Stimulated activated CD4-positive, alpha-beta T cell treated with anti-CD3 and anti-CD28 coated beads, Interleukin-2, amount 100 ng/mL, for 24 hours (primary cell): ENCODE data around the gene ABCE1.
"Not testable (repeated sequence)": the region's sequence is repeated elsewhere in the genome, so short reads cannot be mapped to it uniquely, and the experiment has no call there.

Source experiments
- DNase-seq, 2 donors: peaks; one replicate each; pipeline ENCODE4 v3.0.0-alpha.2; 2020

The ABCE1 gene

DNA sequence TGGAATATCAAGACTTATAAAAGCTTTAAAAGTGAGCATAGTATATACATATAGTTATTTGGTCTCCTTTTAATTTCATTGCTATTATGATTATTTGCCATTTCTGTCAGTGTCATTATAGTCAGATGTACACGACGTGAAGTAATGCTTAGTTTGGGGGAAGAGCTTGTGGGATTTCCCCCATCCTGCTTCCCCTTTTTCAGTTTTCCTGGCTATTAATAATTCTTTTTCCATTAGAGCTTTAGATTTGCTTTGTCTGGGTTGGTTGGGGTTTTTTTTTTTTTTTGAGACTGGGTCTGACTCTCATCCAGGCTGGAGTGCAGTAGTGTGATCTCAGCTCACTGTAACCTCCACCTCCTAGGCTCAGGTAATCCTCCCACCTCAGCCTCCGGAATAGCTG is 5.4 kb downstream of the ABCE1 start:
- no peak for DNase-seq

DNA sequence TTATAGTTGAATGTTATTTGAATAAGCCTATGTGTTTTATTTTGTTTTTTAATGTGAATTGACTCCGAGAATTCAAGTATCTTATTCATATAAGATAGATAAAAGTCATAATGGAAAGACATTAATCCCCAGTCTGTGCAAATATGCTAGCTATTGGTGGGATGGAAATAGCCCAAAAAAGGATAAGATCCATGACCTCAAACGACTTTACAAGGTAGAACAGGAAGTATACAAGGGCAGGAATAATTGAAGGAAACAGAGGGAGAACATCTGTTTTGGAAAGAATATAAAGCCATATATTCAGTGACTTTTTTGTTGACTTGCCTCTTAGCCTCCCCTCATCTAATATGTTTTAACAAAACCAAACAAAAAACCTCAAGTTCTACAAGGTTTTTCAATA is 9.0 kb downstream of the ABCE1 start:
- DNase-seq = no peak

DNA sequence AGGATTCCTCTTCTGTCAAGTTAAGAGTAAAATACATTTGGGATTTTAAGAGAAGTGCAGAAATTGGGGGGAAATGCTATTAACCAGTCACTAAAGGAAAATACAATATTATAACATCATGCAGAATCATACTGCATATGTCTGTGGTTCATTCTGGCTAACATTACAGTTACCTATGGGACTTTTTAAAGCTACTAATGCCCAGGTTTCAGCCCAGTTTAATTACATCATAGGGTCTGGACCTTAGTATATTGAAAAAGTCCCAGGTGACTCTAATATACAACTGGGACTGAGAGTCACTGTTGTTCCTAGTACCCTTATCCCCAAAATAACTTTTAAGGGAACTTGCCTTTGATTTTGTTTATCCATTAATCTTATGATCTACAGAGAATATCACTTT is 10.0 kb downstream of the ABCE1 start:
- no peak for DNase-seq

DNA sequence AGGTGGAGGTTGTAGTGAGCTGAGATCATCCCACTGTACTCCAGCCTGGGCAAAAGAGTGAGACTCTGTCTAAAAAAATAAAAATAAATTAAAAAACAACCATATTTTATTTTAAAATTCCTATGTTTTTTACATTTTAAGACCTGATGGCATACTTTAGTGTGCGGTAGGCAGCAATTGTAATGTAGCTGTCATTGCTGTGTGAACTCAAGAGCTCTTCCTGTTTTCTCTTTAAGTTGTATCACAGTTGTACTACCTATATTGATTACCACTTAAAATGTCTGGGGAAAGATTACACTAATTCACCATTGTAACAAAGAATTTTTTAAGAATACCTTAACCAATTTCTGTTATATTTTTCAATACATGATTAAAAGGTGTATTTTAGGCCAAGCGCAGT is 27.3 kb downstream of the ABCE1 start:
- no peak for DNase-seq

DNA sequence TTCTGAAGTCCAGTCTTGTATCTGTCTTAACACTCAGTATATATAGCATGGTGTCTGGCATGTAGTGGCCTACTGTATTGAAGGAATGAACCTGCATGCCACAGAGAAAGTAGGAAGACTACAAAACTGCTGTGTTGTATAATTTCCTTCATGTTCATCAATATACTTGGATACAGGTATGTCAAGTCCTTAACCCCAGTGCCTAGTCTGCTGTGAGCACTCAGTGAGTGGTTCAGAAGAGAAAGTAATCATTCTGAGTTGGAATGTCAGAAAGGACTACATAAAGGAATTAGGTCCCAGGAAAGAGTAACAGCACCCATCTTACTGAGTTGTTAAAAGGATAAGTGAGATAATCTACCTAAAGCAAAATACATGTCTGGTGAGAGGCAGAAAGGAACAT is 32.0 kb downstream of the ABCE1 start:
- DNase-seq = no peak

- DNase-seq = no peak
These were observed 32.8 kb downstream of the ABCE1 start for GRCh38 chr4:145130788-145131399.

DNA sequence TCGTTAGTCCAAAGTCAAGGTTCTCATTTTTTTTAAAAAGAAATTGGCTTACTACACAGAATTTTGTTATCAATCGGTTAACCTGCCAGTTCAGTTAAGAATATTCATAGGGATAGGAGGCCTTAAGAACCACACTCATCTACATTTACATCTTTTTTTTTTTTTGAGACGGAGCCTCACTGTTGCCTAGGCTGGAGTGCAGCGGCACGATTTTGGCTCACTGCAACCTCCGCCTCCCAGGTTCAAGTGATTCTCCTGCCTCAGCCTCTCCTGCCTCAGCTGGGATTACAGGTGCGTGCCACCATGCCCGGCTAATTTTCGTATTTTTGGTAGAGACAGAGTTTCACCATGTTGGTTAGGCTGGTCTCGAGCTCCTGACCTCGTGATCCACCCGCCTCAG is 33.7 kb downstream of the ABCE1 start:
- DNase-seq = no peak

DNA sequence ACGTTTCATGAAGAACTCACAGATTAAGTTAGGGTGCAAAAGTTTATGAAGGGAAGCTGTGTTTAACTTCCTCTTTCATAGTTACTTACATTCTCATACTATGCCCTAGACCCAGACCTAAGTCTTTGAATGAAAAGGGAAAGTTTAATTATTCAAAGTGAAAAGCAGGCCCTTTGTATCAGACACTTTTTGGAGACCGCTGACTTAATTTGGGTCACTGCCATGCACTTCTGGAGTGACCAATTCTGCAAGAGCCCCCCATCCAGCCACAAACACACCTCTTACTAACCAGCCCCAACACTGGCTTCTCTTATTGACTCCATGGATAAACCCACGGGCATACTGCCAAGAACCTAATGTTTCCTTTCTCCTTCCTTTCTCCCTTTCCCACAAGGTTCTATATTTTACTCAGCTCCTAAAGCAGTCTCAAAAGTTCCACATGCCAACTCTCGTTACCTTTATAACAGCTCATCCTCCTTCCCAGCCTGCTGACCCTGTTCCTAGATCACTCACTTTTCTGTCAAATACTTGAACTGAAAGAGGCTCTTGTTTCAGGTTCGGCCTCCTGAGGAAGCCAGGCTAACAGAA is 34.5 kb downstream of the ABCE1 start:
- no peak for DNase-seq

DNA sequence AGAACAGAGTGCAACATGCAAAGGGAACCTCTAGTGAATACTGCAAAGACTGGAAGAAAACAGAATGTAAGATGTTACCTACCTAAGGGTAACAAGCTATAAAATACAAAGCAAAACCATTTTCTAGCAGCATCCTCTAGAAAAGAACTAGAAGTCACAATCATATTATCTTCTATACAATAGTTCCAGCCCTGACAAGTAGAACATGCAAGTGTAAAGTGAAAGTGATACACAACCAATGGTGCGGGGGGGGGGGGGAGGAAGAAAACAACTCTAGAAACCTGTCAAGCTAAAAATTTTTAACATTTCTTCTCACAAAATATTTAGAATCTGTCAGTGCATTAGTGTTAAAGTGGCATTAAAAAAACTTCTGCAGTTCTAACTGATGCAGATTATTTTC is 38.1 kb downstream of the ABCE1 start:
- not testable (repeated sequence) for DNase-seq

GRCh38 chr4:145148980-145149379 is 50.9 kb downstream of the ABCE1 start:
- no peak for DNase-seq

DNA sequence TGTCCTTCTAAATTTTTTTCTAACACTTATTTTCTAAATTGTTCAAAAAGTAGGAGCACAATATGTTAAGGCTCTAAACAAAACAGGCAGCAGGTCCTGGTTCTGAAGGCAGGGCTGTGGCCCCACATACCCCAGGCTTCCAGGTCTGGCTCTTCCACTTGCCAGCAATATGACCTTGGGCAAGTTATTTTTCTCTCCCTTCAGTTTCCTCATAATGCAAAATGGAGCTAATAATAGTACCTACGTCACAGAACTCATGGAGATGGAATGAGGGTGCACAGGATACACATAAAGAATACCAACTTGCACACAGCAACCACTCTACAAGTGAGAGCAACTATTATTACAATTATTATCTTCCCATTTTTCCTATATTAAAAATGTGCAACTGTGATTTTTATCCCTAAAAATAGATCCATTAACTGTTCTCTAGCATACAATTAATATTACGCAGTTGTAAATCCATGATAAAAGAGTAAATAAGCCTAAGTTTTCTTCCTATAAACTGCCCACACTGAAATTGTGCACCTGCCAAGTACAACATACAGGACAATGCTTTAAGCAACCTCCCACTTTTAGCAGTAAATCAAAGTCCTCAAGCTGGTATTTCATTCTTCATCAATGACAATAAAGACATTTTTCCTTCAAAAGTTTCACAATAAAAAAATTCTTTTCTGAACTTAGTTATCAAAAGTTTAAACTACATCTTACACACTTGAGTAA is 55.2 kb downstream of the ABCE1 start:
- no peak for DNase-seq

DNA sequence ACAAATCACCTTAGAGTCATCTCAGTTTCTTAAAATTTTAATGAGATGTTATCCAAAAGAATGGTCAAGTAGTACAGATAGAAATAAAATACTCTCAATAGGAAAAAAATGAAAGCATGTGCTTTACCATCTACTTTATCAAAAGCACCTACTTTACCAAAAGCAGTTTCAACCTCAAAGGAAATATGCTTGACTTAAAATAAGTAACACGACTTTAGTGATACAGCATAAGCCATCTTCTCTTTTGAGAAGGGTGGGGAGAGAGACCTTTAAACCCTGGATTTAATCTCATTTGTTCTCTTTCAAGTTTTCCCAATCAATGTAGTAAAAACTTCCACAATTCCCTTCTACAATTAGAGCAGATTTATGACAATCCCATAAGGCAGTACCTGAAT is 55.8 kb downstream of the ABCE1 start:
- no peak for DNase-seq

GRCh38 chr4:145154573-145154972 is 56.5 kb downstream of the ABCE1 start:
- DNase-seq = no peak

DNA sequence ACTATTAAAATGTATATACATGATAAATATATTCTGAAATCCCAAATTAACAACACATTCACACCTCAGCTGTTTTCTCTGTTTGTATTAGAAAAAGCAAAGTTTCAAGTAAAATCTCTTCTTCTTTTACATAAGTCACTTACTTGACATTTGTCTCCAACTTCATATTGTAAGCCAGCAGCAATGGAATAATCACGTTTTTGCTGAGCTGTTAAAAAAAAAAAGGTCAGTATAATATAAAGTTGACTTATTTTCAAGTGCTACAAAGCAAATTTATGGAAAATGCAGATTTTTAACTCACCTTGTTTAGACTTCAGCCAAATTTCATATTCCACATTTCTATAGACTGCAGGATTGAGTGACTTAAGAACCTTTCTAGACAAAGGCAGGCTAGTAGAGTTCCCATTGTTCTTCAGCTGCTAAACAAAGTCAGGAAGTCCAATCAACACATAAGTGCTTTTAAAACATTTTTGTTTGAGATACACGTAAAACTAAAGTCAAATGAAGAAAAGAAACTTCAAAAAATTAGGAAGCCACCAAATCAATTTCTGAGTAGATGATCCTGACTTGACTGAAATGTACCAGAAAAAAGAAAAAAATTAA is 57.3 kb downstream of the ABCE1 start:
- no peak for DNase-seq

DNA sequence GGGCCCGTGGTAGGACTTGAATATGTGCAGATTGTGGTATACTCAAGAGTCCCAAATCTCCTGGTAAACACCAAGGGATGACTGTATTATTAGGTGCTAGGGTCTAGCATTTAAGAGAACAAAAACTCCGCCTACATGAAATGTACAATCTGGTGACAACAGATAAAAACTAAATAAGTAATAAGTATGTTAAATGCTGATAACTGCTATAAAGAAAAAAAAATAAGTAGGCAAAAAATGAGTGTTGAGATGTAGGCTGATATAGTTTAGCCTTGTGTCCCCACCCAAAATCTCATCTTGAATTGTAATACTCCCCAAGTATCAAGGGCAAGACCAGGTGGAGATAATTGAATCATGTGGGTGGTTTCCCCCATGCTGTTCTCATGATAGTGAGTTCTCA is 58.9 kb downstream of the ABCE1 start:
- no peak for DNase-seq

DNA sequence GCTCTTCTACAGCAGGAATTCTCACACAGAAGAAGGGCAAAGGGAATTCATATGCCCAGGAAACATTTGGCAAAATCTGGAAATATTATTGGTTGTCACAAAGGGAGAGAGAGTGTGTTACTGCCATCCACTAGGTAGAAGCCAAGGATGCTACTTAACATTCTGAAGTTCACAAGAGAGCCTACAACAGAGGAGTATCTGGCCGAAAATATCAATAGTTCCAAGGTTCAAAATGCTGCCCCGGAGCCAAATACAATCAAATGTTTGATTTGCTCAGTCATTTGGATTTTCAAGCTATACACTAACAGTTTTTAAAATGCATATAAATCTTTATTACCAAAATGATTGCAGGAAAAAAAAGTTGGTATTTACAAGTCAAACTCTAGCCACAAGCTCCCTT is 63.4 kb downstream of the ABCE1 start:
- no peak for DNase-seq

DNA sequence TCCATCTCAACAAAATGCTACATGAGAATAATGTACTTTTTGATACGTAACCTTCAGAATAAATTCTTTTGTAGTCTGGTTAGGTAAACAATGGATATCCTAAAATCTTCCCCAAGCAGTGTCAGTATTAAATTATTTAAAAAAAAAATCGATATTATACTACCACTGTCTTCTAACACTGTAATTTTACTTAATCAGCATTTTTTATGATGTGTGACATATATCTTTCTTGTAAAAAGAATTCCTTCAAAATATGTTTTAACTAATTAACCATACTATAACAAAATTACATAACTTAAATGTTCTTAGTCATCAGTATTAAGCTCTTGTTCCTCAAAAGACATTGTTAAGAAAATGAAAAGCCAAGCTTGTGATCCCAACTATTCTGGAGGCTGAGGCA is 69.8 kb downstream of the ABCE1 start:
- no peak for DNase-seq

GRCh38 chr4:145168581-145169187 is 70.6 kb downstream of the ABCE1 start:
- no peak for DNase-seq

DNA sequence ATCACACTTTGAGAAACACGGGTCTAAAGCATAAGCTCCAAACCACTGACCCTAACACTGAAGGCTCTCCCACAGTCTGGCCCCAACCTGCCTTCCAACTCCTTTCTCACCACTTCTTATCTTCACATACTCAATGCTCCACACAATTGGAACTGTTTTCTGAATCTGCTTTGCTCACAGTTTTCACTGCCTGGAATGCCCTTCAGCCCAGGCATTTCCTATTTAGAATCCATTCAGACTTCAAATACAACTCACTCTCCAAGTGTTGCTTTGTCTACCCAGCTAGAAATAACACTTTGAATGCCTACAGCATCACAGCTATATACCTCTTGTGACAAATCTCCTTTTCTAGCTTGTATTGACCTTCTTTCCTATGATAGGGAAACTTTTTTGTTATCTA is 72.1 kb downstream of the ABCE1 start:
- DNase-seq = no peak

DNA sequence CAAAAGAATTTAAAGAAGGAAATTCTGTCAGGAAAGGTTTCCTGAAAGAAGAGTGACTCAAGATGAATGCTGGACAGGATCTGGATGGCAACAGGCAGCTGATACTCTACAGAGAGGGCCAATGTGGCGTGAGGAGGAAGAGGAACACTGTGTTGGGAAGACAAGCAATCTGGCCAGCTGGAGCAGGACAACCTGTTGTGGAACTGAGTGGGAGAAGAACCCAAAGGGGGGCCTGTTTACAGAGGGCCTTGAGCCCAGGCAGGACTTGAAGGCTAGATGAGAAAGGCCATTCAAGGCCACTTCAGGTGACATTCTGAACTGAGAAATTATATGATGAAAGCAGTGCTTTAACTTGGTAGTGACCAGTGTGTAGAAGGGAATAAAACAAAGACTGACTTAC is 73.8 kb downstream of the ABCE1 start:
- no peak for DNase-seq

GRCh38 chr4:145176641-145177432 is 78.7 kb downstream of the ABCE1 start:
- no peak for DNase-seq

GRCh38 chr4:145177511-145177905 is 79.4 kb downstream of the ABCE1 start:
- no peak for DNase-seq
